ENCODE data around the gene FGD5. TPM values are rescaled to one million over a fixed set of nuclear protein-coding genes. Genes with fewer than 3 reads are reported as not detected.
"Not testable (repeated sequence)": the region's sequence is repeated elsewhere in the genome, so short reads cannot be mapped to it uniquely, and the experiment has no call there.

Gene FGD5
- polyA plus RNA-seq, 1 donor from 2014 or later, result not detected

GRCh38 chr3:14892226-14892625, 73.5 kb downstream of the FGD5 start:
- H3K36me3 Mint-ChIP-seq, result no peaks in the 10 kb centered on the region
- peaks cover 14% of the 10 kb centered on the region for H3K27me3 Mint-ChIP-seq
- no peaks in the 10 kb centered on the region for H3K4me1 Mint-ChIP-seq
- H3K27ac Mint-ChIP-seq, result no peak overlapping the region
- no peak overlapping the region for H3K4me3 Mint-ChIP-seq
- peaks cover 0 to 4% (median 3%) of the 10 kb centered on the region in 3 donors for H3K9me3 Mint-ChIP-seq

- H3K4me3 Mint-ChIP-seq, result no peak overlapping the region
- peaks cover 0 to 4% (median 3%) of the 10 kb centered on the region in 3 donors for H3K9me3 Mint-ChIP-seq
- H3K4me1 Mint-ChIP-seq, result no peaks in the 10 kb centered on the region
- H3K36me3 Mint-ChIP-seq, result no peaks in the 10 kb centered on the region
- peaks cover 16% of the 10 kb centered on the region for H3K27me3 Mint-ChIP-seq
- no peak overlapping the region for H3K27ac Mint-ChIP-seq
Observed at GRCh38 chr3:14894085-14894484, 75.3 kb downstream of the FGD5 start.

GRCh38 chr3:14897266-14897665, 78.5 kb downstream of the FGD5 start:
- Mint-ChIP-seq H3K36me3 (no peaks in the 10 kb centered on the region), H3K4me3 (no peak overlapping the region), H3K9me3 (peaks cover 0 to 4% (median 3%) of the 10 kb centered on the region in 3 donors), H3K27ac (no peak overlapping the region), H3K4me1 (no peaks in the 10 kb centered on the region), H3K27me3 (peaks cover 25% of the 10 kb centered on the region)

- H3K4me3 Mint-ChIP-seq, result no peak overlapping the region
- no peak overlapping the region for H3K27ac Mint-ChIP-seq
- peaks cover 3% of the 10 kb centered on the region for H3K36me3 Mint-ChIP-seq
- H3K4me1 Mint-ChIP-seq, result no peaks in the 10 kb centered on the region
- H3K27me3 Mint-ChIP-seq, result peaks cover 23% of the 10 kb centered on the region
- H3K9me3 Mint-ChIP-seq, result peaks cover 0 to 3% (median 3%) of the 10 kb centered on the region in 3 donors
Observed at GRCh38 chr3:14898929-14899328, 80.2 kb downstream of the FGD5 start.

- Mint-ChIP-seq H3K9me3 (peaks cover 0 to 2% (median 2%) of the 10 kb centered on the region in 3 donors), H3K27ac (no peak overlapping the region), H3K27me3 (peaks cover 20% of the 10 kb centered on the region), H3K4me1 (no peaks in the 10 kb centered on the region), H3K36me3 (peaks cover 3% of the 10 kb centered on the region), H3K4me3 (no peak overlapping the region)
Observed at GRCh38 chr3:14899993-14900618, 81.3 kb downstream of the FGD5 start.

GRCh38 chr3:14900881-14901873, 82.4 kb downstream of the FGD5 start:
- H3K9me3 Mint-ChIP-seq, result peaks cover 0 to 8% (median 5%) of the 10 kb centered on the region in 3 donors
- H3K4me1 Mint-ChIP-seq, result no peaks in the 10 kb centered on the region
- H3K27ac Mint-ChIP-seq, result no peak overlapping the region
- H3K36me3 Mint-ChIP-seq, result peaks cover 3% of the 10 kb centered on the region
- H3K4me3 Mint-ChIP-seq, result no peak overlapping the region
- peaks cover 15% of the 10 kb centered on the region for H3K27me3 Mint-ChIP-seq

GRCh38 chr3:14902719-14903118, 84.0 kb downstream of the FGD5 start:
- Mint-ChIP-seq H3K27me3 (peaks cover 12% of the 10 kb centered on the region), H3K36me3 (peaks cover 3% of the 10 kb centered on the region), H3K4me3 (no peak overlapping the region), H3K27ac (no peak overlapping the region), H3K4me1 (peaks cover 0 to 2% (median 0%) of the 10 kb centered on the region in 3 donors), H3K9me3 (peaks cover 2 to 8% (median 5%) of the 10 kb centered on the region in 3 donors)

- not testable (repeated sequence) for H3K4me1 Mint-ChIP-seq, H3K36me3 Mint-ChIP-seq, H3K9me3 Mint-ChIP-seq, H3K27ac Mint-ChIP-seq, H3K4me3 Mint-ChIP-seq
- peaks cover 11% of the 10 kb centered on the region for H3K27me3 Mint-ChIP-seq
Observed at GRCh38 chr3:14903501-14903900, 84.7 kb downstream of the FGD5 start.

- peaks cover 3% of the 10 kb centered on the region for H3K36me3 Mint-ChIP-seq
- H3K4me3 Mint-ChIP-seq, result no peak overlapping the region
- H3K9me3 Mint-ChIP-seq, result peaks cover 2 to 8% (median 5%) of the 10 kb centered on the region in 3 donors
- H3K27ac Mint-ChIP-seq, result no peak overlapping the region
- peaks cover 0 to 2% (median 0%) of the 10 kb centered on the region in 3 donors for H3K4me1 Mint-ChIP-seq
- H3K27me3 Mint-ChIP-seq, result peaks cover 13% of the 10 kb centered on the region
Observed at GRCh38 chr3:14905055-14905657, 86.4 kb downstream of the FGD5 start.

- H3K27ac Mint-ChIP-seq, result no peak overlapping the region
- peaks cover 2 to 8% (median 5%) of the 10 kb centered on the region in 3 donors for H3K9me3 Mint-ChIP-seq
- H3K27me3 Mint-ChIP-seq, result peaks cover 9% of the 10 kb centered on the region
- peaks cover 3% of the 10 kb centered on the region for H3K36me3 Mint-ChIP-seq
- H3K4me3 Mint-ChIP-seq, result no peak overlapping the region
- peaks cover 0 to 2% (median 0%) of the 10 kb centered on the region in 3 donors for H3K4me1 Mint-ChIP-seq
Observed at GRCh38 chr3:14906355-14906971, 87.7 kb downstream of the FGD5 start.

- Mint-ChIP-seq H3K27me3 (peaks cover 9% of the 10 kb centered on the region), H3K4me1 (peaks cover 0 to 2% (median 0%) of the 10 kb centered on the region in 3 donors), H3K9me3 (peaks cover 2 to 8% (median 5%) of the 10 kb centered on the region in 3 donors), H3K4me3 (no peak overlapping the region), H3K27ac (no peak overlapping the region), H3K36me3 (peaks cover 3% of the 10 kb centered on the region)
Observed at GRCh38 chr3:14907043-14907966, 88.5 kb downstream of the FGD5 start.

- peaks cover 0 to 2% (median 0%) of the 10 kb centered on the region in 3 donors for H3K4me1 Mint-ChIP-seq
- no peak overlapping the region for H3K4me3 Mint-ChIP-seq
- peaks cover 13% of the 10 kb centered on the region for H3K27me3 Mint-ChIP-seq
- no peak overlapping the region for H3K27ac Mint-ChIP-seq
- peaks cover 2 to 8% (median 5%) of the 10 kb centered on the region in 3 donors for H3K9me3 Mint-ChIP-seq
- no peaks in the 10 kb centered on the region for H3K36me3 Mint-ChIP-seq
Observed at GRCh38 chr3:14909250-14909649, 90.5 kb downstream of the FGD5 start.

- Mint-ChIP-seq H3K9me3 (peaks cover 0 to 2% (median 0%) of the 10 kb centered on the region in 3 donors), H3K36me3 (no peaks in the 10 kb centered on the region), H3K27ac (no peak overlapping the region), H3K27me3 (peaks cover 13% of the 10 kb centered on the region), H3K4me1 (peaks cover 0 to under 1% (median 0%) of the 10 kb centered on the region in 3 donors), H3K4me3 (no peak overlapping the region)
Observed at GRCh38 chr3:14911651-14912050, 92.9 kb downstream of the FGD5 start.
